SK-N-SH treated with all-trans-retinoic acid at 6 μM for 48 hours (cell line): Measurements from ENCODE around the gene GSTT2B.

ENCODE experiments used
- ATAC-seq: fragments of 200-7000 bp; cut with Tn5 transposase; 3 replicates; pipeline ENCODE4 v1.9.1; 2020; ENCODE audit warnings: mild to moderate bottlenecking, moderate library complexity
- ARNTL ChIP-seq: fragments of 450-650 bp; formaldehyde crosslinking; IDR thresholded peaks from 2 replicates; pipeline ENCODE4 v1.5.0; 2020; ENCODE audit warnings: low read depth, mild to moderate bottlenecking, moderate library complexity, borderline replicate concordance
- CSDC2 ChIP-seq: fragments of 250-450 bp; sonication (Bioruptor Pico); IDR thresholded peaks from 2 replicates; pipeline ENCODE4 v1.5.0; 2020; ENCODE audit warnings: mild to moderate bottlenecking, moderate library complexity
- ESRRG ChIP-seq: fragments of 250-450 bp; sonication (Bioruptor Pico); IDR thresholded peaks from 2 replicates; pipeline ENCODE4 v1.6.1; 2021; ENCODE audit warnings: mild to moderate bottlenecking
- GLIS3 ChIP-seq: fragments of 250-450 bp; sonication (Bioruptor Pico); IDR thresholded peaks from 2 replicates; pipeline ENCODE4 v1.5.0; 2020; ENCODE audit warnings: mild to moderate bottlenecking, moderate library complexity
- ISL1 ChIP-seq: fragments of 250-450 bp; sonication (Bioruptor Pico); IDR thresholded peaks from 2 replicates; pipeline ENCODE4 v2.1.2; 2022; ENCODE audit warnings: mild to moderate bottlenecking, moderate library complexity
- OSR1 ChIP-seq: fragments of 250-450 bp; sonication (Bioruptor Pico); IDR thresholded peaks from 2 replicates; pipeline ENCODE4 v1.8.0; 2022; ENCODE audit warnings: moderate library complexity, mild to moderate bottlenecking, inconsistent platforms
- PPARA ChIP-seq: fragments of 250-450 bp; sonication (Bioruptor Pico); IDR thresholded peaks from 2 replicates; pipeline ENCODE4 v1.5.0; 2020; ENCODE audit warnings: mild to moderate bottlenecking, borderline replicate concordance
- RARB ChIP-seq: fragments of 250-450 bp; sonication (Bioruptor Pico); IDR thresholded peaks from 2 replicates; pipeline ENCODE4 v1.8.0; 2021; ENCODE audit warnings: mild to moderate bottlenecking, moderate library complexity
- TCF4 ChIP-seq: fragments of 250-450 bp; sonication (Bioruptor Pico); IDR thresholded peaks from 2 replicates; pipeline ENCODE4 v1.8.0; 2021; ENCODE audit warnings: mild to moderate bottlenecking, moderate library complexity, borderline replicate concordance
- TOX ChIP-seq: fragments of 250-450 bp; sonication (Bioruptor Pico); IDR thresholded peaks from 2 replicates; pipeline ENCODE4 v1.8.0; 2021; ENCODE audit warnings: mild to moderate bottlenecking, moderate library complexity, borderline replicate concordance
- ZC3H10 ChIP-seq: fragments of 250-450 bp; sonication (Bioruptor Pico); IDR thresholded peaks from 2 replicates; pipeline ENCODE4 v1.5.1; 2021; ENCODE audit warnings: mild to moderate bottlenecking, moderate library complexity
- ZFP3 ChIP-seq: fragments of 250-450 bp; sonication (Bioruptor Pico); IDR thresholded peaks from 2 replicates; pipeline ENCODE4 v1.5.0; 2020; ENCODE audit warnings: mild to moderate bottlenecking, moderate library complexity
- ZFP30 ChIP-seq: fragments of 450-650 bp; formaldehyde crosslinking; IDR thresholded peaks from 2 replicates; pipeline ENCODE4 v1.5.0; 2022; ENCODE audit warnings: mild to moderate bottlenecking, moderate library complexity
- ZNF565 ChIP-seq: fragments of 450-650 bp; formaldehyde crosslinking; conservative IDR thresholded peaks from 2 replicates; pipeline ENCODE4 v1.5.0; 2020; ENCODE audit warnings: low read depth, mild to moderate bottlenecking, moderate library complexity
- ZNF70 ChIP-seq: fragments of 450-650 bp; formaldehyde crosslinking; IDR thresholded peaks from 2 replicates; pipeline ENCODE4 v1.5.0; 2020; ENCODE audit warnings: mild to moderate bottlenecking, moderate library complexity
- ZNF8 ChIP-seq: fragments of 450-650 bp; formaldehyde crosslinking; IDR thresholded peaks from 2 replicates; pipeline ENCODE4 v1.5.0; 2020; ENCODE audit warnings: mild to moderate bottlenecking, moderate library complexity
- TF ChIP-seq, protein P1 (sequence below): fragments of 250-450 bp; sonication (Bioruptor Pico); IDR thresholded peaks from 2 replicates; pipeline ENCODE4 v1.5.0; 2020; ENCODE audit warnings: mild to moderate bottlenecking, moderate library complexity
- TF ChIP-seq, protein P2 (sequence below): fragments of 250-450 bp; sonication (Bioruptor Pico); IDR thresholded peaks from 2 replicates; pipeline ENCODE4 v1.8.0; 2021; ENCODE audit warnings: low read depth, mild to moderate bottlenecking, moderate library complexity, borderline replicate concordance
- TF ChIP-seq, protein P3 (sequence below): fragments of 250-450 bp; sonication (Bioruptor Pico); IDR thresholded peaks from 2 replicates; pipeline ENCODE4 v1.5.1; 2021; ENCODE audit warnings: mild to moderate bottlenecking, moderate library complexity
- TF ChIP-seq, protein P4 (sequence below): fragments of 250-450 bp; sonication (Bioruptor Pico); IDR thresholded peaks from 2 replicates; pipeline ENCODE4 v1.5.1; 2020; ENCODE audit warnings: low read depth, mild to moderate bottlenecking, moderate library complexity
- TF ChIP-seq, protein P5 (sequence below): fragments of 250-450 bp; sonication (Bioruptor Pico); IDR thresholded peaks from 2 replicates; pipeline ENCODE4 v1.8.0; 2020; ENCODE audit warnings: mild to moderate bottlenecking, moderate library complexity, borderline replicate concordance

The GSTT2B gene

DNA sequence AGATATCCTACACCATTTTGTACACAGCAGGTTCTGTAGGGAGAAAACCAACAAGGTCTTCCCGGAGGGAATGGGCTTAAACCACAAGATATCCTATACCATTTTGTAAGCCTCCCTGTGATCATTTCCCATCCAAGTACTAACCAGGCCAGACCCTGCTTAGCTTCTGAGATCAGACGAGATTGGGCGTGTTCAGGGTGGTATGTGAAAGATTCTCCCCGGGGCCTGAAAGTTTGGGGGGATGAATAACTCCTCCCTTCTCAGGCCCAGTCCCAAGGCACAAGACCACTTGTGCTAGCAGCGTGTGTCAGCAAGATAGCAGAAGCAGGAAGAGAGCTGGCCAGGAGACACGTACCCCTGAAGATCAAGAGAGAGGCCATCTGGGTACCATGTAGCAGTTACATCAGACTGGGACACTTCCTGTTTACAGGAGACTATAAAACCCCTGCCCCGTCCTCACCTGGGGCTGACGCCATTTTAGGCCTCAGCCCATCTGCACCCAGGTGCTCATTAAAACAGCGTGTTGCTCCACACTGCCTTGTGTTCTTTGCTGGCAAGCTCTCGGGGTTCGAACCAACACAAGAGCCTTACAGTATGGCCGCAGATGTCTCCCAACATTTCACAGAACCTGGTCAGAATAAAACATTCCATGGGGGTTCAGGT lies 49.5 kb downstream of the GSTT2B start:
- TF ChIP-seq ESRRG (CRISPR knock-in tag) (no peak), ARNTL (CRISPR knock-in tag) (no peak), ISL1 (CRISPR knock-in tag) (no peak), ZFP3 (CRISPR knock-in tag) (no peak), ZNF8 (CRISPR knock-in tag) (no peak), ZC3H10 (CRISPR knock-in tag) (no peak), ZFP30 (no peak), PPARA (no peak), RARB (no peak), GLIS3 (CRISPR knock-in tag) (no peak), ZNF565 (no peak), TCF4 (CRISPR knock-in tag) (no peak), CSDC2 (CRISPR knock-in tag) (no peak)
- TF ChIP-seq, protein P1, sequence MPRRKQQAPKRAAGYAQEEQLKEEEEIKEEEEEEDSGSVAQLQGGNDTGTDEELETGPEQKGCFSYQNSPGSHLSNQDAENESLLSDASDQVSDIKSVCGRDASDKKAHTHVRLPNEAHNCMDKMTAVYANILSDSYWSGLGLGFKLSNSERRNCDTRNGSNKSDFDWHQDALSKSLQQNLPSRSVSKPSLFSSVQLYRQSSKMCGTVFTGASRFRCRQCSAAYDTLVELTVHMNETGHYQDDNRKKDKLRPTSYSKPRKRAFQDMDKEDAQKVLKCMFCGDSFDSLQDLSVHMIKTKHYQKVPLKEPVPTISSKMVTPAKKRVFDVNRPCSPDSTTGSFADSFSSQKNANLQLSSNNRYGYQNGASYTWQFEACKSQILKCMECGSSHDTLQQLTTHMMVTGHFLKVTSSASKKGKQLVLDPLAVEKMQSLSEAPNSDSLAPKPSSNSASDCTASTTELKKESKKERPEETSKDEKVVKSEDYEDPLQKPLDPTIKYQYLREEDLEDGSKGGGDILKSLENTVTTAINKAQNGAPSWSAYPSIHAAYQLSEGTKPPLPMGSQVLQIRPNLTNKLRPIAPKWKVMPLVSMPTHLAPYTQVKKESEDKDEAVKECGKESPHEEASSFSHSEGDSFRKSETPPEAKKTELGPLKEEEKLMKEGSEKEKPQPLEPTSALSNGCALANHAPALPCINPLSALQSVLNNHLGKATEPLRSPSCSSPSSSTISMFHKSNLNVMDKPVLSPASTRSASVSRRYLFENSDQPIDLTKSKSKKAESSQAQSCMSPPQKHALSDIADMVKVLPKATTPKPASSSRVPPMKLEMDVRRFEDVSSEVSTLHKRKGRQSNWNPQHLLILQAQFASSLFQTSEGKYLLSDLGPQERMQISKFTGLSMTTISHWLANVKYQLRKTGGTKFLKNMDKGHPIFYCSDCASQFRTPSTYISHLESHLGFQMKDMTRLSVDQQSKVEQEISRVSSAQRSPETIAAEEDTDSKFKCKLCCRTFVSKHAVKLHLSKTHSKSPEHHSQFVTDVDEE (CRISPR knock-in tag), result no peak
- TF ChIP-seq, protein P2, sequence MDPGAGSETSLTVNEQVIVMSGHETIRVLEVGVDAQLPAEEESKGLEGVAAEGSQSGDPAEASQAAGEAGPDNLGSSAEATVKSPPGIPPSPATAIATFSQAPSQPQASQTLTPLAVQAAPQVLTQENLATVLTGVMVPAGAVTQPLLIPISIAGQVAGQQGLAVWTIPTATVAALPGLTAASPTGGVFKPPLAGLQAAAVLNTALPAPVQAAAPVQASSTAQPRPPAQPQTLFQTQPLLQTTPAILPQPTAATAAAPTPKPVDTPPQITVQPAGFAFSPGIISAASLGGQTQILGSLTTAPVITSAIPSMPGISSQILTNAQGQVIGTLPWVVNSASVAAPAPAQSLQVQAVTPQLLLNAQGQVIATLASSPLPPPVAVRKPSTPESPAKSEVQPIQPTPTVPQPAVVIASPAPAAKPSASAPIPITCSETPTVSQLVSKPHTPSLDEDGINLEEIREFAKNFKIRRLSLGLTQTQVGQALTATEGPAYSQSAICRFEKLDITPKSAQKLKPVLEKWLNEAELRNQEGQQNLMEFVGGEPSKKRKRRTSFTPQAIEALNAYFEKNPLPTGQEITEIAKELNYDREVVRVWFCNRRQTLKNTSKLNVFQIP, result no peak
- TF ChIP-seq, protein P3, sequence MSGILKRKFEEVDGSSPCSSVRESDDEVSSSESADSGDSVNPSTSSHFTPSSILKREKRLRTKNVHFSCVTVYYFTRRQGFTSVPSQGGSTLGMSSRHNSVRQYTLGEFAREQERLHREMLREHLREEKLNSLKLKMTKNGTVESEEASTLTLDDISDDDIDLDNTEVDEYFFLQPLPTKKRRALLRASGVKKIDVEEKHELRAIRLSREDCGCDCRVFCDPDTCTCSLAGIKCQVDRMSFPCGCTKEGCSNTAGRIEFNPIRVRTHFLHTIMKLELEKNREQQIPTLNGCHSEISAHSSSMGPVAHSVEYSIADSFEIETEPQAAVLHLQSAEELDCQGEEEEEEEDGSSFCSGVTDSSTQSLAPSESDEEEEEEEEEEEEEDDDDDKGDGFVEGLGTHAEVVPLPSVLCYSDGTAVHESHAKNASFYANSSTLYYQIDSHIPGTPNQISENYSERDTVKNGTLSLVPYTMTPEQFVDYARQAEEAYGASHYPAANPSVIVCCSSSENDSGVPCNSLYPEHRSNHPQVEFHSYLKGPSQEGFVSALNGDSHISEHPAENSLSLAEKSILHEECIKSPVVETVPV (CRISPR knock-in tag), result no peak
- TF ChIP-seq, protein P4, sequence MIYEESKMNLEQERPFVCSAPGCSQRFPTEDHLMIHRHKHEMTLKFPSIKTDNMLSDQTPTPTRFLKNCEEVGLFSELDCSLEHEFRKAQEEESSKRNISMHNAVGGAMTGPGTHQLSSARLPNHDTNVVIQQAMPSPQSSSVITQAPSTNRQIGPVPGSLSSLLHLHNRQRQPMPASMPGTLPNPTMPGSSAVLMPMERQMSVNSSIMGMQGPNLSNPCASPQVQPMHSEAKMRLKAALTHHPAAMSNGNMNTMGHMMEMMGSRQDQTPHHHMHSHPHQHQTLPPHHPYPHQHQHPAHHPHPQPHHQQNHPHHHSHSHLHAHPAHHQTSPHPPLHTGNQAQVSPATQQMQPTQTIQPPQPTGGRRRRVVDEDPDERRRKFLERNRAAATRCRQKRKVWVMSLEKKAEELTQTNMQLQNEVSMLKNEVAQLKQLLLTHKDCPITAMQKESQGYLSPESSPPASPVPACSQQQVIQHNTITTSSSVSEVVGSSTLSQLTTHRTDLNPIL, result no peak
- no peak for ATAC-seq

DNA sequence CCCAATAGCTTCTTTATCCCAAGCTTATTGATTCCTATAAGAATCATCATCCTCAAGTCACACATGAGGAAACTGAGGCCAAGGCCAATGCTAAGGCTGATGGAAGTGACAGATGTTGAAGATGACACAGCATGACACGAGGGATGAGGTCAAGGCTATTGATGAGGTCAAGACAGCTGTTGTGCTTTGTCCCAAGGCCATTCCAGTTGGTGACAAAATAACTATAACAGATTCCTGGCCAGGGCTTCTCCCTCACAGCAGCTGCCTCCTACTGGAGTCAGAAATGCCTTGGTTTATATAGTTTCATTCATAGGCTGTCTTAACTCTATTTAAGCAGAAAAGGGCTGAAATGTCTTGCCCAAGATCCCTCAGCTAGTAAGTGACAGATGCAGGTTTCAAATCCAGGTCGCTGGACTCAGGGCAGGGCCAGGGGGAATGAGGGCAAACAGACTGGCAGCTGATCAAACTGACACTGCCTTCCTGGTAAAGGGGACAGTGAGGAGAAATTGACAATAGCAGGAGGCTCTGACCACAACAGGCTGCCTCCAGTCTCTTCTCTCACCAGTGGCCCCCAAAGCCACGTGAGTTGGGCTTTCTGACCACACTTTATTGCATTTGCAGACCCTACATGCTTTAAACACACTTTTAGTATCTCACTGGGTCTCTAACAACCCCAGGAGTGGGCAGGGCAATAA lies 50.4 kb downstream of the GSTT2B start:
- TF ChIP-seq ZNF70, result no peak
- TF ChIP-seq GLIS3 (CRISPR knock-in tag), result no peak
- TF ChIP-seq TCF4 (CRISPR knock-in tag), result no peak
- TF ChIP-seq, protein P4, result no peak
- TF ChIP-seq ZC3H10 (CRISPR knock-in tag), result no peak
- TF ChIP-seq ZFP30, result no peak
- no peak for TF ChIP-seq TOX (CRISPR knock-in tag)
- no peak for TF ChIP-seq RARB
- no peak for TF ChIP-seq OSR1
- TF ChIP-seq, protein P5, sequence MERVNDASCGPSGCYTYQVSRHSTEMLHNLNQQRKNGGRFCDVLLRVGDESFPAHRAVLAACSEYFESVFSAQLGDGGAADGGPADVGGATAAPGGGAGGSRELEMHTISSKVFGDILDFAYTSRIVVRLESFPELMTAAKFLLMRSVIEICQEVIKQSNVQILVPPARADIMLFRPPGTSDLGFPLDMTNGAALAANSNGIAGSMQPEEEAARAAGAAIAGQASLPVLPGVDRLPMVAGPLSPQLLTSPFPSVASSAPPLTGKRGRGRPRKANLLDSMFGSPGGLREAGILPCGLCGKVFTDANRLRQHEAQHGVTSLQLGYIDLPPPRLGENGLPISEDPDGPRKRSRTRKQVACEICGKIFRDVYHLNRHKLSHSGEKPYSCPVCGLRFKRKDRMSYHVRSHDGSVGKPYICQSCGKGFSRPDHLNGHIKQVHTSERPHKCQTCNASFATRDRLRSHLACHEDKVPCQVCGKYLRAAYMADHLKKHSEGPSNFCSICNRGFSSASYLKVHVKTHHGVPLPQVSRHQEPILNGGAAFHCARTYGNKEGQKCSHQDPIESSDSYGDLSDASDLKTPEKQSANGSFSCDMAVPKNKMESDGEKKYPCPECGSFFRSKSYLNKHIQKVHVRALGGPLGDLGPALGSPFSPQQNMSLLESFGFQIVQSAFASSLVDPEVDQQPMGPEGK (CRISPR knock-in tag), result no peak
- TF ChIP-seq, protein P2, result no peak
- ATAC-seq, result no peak
